Psoas muscle (tissue), 8 donors: ENCODE measurements around the gene RPL34. TPM values are rescaled to one million over a fixed set of nuclear protein-coding genes. Genes with fewer than 3 reads are reported as not detected.

Experiments
- ATAC-seq, 4 donors: fragments of 200-7000 bp; cut with Tn5 transposase; one replicate each; pipeline ENCODE4 v1.9.1; 2020; ENCODE audit warnings: moderate library complexity in 3 of 4, mild to moderate bottlenecking in 2 of 4
- DNase-seq, 2 donors: peaks; one replicate each; pipeline ENCODE4 v3.0.0-alpha.2; 2020
- H3K27ac ChIP-seq: fragments of 200-600 bp; one replicate; pipeline ENCODE4 v1.8.0; 2022
- H3K27me3 ChIP-seq, 3 donors: fragments of 200-600 bp in 1 of 3; one replicate each; pipeline versions ENCODE4 v1.6.1 to v1.8.0; 2013 to 2022; ENCODE audit warnings: low read length in 2 of 3, mild to moderate bottlenecking in 2 of 3, moderate library complexity in 1 of 3; ENCODE audit not compliant: insufficient read depth in 3 of 3
- H3K36me3 ChIP-seq, 2 donors: fragments of 200-600 bp in 1 of 2; one replicate each; pipeline versions ENCODE4 v1.6.1 to v1.8.0; 2013 to 2022; ENCODE audit warnings: low read depth in 1 of 2, mild to moderate bottlenecking in 1 of 2, moderate library complexity in 1 of 2; ENCODE audit not compliant: insufficient read depth in 1 of 2
- H3K4me1 ChIP-seq: fragments of 200-600 bp; one replicate; pipeline ENCODE4 v1.8.0; 2022
- H3K4me3 ChIP-seq: fragments of 200-600 bp; one replicate; pipeline ENCODE4 v1.8.0; 2022; ENCODE audit warnings: mild to moderate bottlenecking
- H3K9me3 ChIP-seq: fragments of 200-600 bp; one replicate; pipeline ENCODE4 v1.8.0; 2022
- CTCF ChIP-seq: fragments of 200-600 bp; IDR thresholded peaks from one replicate; pipeline ENCODE4 v1.8.0; 2022; ENCODE audit warnings: antibody characterized with exemption
- WGBS, 3 donors: extraction: QIAGEN DNeasy Blood & Tissue Kit; methylation state at CpG; one replicate each; pipeline versions ENCODE4 v1.1.6 to v1.1.7; 2013; 5-methylcytosine and 5-hydroxymethylcytosine counted together
- intact Hi-C, 2 donors: fragments of 100-400 bp; cut with DNase I; formaldehyde crosslinking; loops; one replicate each; pipeline versions ENCODE4 v1.11.0 to v1.14.2; 2022
- polyA plus RNA-seq, 3 donors: library from polyadenylated mRNA; stranded (reverse); fragments of 200-250 nt; gene quantifications; one replicate each; pipeline ENCODE4 v1.2.3, GENCODE V29; 2013
- total RNA-seq, 4 donors: library from RNA; stranded (reverse); fragmentation: NEBNext Ultra II Directional in 2 of 4; extraction: Animal tissue kit (Norgen Biotek cat#: 25700) in 2 of 4; gene quantifications; one replicate each; pipeline versions ENCODE4 v1.2.1 to v1.2.4, GENCODE V29; 2021 to 2023
- donor health status: healthy with polysubstance abuse.
- donor health status: DM: no; HTN: no; CAD: no; lungs with moderate emphysema.
- donor health status: Bipolar disorder and iron deficiency.
- donor health status: healthy.
- donor health status: DM: yes; HTN: yes; CAD: no.
- donor health status: DM: no; HTN: no; CAD: no.
- donor health status: DM: no; HTN: no; CAD: no.
- donor health status: DM: yes; HTN: yes; CAD: no.

The RPL34 gene
- total and polyA plus RNA-seq, 7 donors = 614 to 2,947 (median 727) TPM

- ATAC-seq (no peak), DNase-seq (no peak)
- Histone ChIP-seq H3K4me3 (no peak overlapping the region), H3K36me3 (peaks cover 12 to 64% of the 10 kb centered on the region in 2 donors), H3K27me3 (no peaks in the 10 kb centered on the region), H3K9me3 (no peaks in the 10 kb centered on the region), H3K27ac (no peak overlapping the region), H3K4me1 (no peaks in the 10 kb centered on the region)
- TF ChIP-seq CTCF = no peak
- intact Hi-C loops = no loop called here
- 81 to 92% (median 85%) methylated on average over 8 of the region's 8 CpGs for WGBS, 3 donors
Measured at GRCh38 chr4:108635070-108635655, 14.8 kb downstream of the RPL34 start.

GRCh38 chr4:108636246-108636645, 15.9 kb downstream of the RPL34 start:
- peaks cover 10 to 53% of the 10 kb centered on the region in 2 donors for H3K36me3 ChIP-seq
- no peak for TF ChIP-seq CTCF
- H3K4me1 ChIP-seq = no peaks in the 10 kb centered on the region
- intact Hi-C loops = no loop called here
- no peaks in the 10 kb centered on the region for H3K27me3 ChIP-seq
- no peak overlapping the region for H3K27ac ChIP-seq
- ATAC-seq (no peak), DNase-seq (no peak)
- no peak overlapping the region for H3K4me3 ChIP-seq
- no peaks in the 10 kb centered on the region for H3K9me3 ChIP-seq
- 54 to 79% (median 64%) methylated on average over 1 of the region's 1 CpG for WGBS, 3 donors

GRCh38 chr4:108637856-108638255, 17.5 kb downstream of the RPL34 start:
- H3K4me3 ChIP-seq = no peak overlapping the region
- H3K4me1 ChIP-seq = no peaks in the 10 kb centered on the region
- H3K27ac ChIP-seq = no peak overlapping the region
- intact Hi-C loops = no loop called here
- DNase-seq = no peak
- no peaks in the 10 kb centered on the region for H3K9me3 ChIP-seq
- ATAC-seq = no peak
- no peaks in the 10 kb centered on the region for H3K27me3 ChIP-seq
- peaks cover 5 to 37% of the 10 kb centered on the region in 2 donors for H3K36me3 ChIP-seq
- TF ChIP-seq CTCF = no peak
- 61 to 69% (median 62%) methylated on average over 2 of the region's 2 CpGs for WGBS, 3 donors

GRCh38 chr4:108644237-108644636, 23.9 kb downstream of the RPL34 start:
- Histone ChIP-seq H3K4me3 (no peak overlapping the region), H3K36me3 (no peaks in the 10 kb centered on the region), H3K27me3 (no peaks in the 10 kb centered on the region), H3K4me1 (no peaks in the 10 kb centered on the region), H3K27ac (no peak overlapping the region), H3K9me3 (no peaks in the 10 kb centered on the region)
- DNase-seq (no peak), ATAC-seq (no peak)
- intact Hi-C loops = no loop called here
- WGBS, 3 donors = 62 to 82% (median 74%) methylated on average over 1 of the region's 1 CpG
- TF ChIP-seq CTCF = no peak

GRCh38 chr4:108646706-108647105, 26.3 kb downstream of the RPL34 start:
- Histone ChIP-seq H3K4me3 (no peak overlapping the region), H3K36me3 (no peaks in the 10 kb centered on the region), H3K9me3 (no peaks in the 10 kb centered on the region), H3K27ac (no peak overlapping the region), H3K27me3 (no peaks in the 10 kb centered on the region), H3K4me1 (peaks cover 7% of the 10 kb centered on the region)
- intact Hi-C loops = no loop called here
- WGBS, 3 donors = 81 to 86% (median 86%) methylated on average over 3 of the region's 3 CpGs
- DNase-seq (no peak), ATAC-seq (no peak)
- no peak for TF ChIP-seq CTCF
